Omental fat pad (tissue), 4 donors: ENCODE measurements around the gene DPH2. TPM values are rescaled to one million over a fixed set of nuclear protein-coding genes. Genes with fewer than 3 reads are reported as not detected.

Source experiments
- ATAC-seq: fragments of 150-250 bp; one replicate; pipeline ENCODE4 v1.9.1; 2016; ENCODE audit warnings: mild to moderate bottlenecking, moderate library complexity; ENCODE audit not compliant: low FRiP score
- DNase-seq: peaks from one replicate; pipeline ENCODE4 v3.0.0-alpha.2; 2019; ENCODE audit warnings: low spot score
- total RNA-seq, 4 donors: library from RNA; depleted of rRNA; stranded (reverse); fragments of >200 nt; gene quantifications; one replicate each; pipeline ENCODE4 v1.1.0, GENCODE V29; 2016
- TF ChIP-seq, protein P1 (sequence below), 3 donors: fragments of 450-650 bp; IDR thresholded peaks; one replicate each; pipeline ENCODE4 v1.5.1; 2016 to 2017; ENCODE audit warnings: antibody characterized with exemption in 3 of 3, mild to moderate bottlenecking in 3 of 3, moderate library complexity in 2 of 3

The DPH2 gene
- total RNA-seq, 4 donors from 2014 or later = 18.1 to 67.5 (median 23.1) TPM

DNA sequence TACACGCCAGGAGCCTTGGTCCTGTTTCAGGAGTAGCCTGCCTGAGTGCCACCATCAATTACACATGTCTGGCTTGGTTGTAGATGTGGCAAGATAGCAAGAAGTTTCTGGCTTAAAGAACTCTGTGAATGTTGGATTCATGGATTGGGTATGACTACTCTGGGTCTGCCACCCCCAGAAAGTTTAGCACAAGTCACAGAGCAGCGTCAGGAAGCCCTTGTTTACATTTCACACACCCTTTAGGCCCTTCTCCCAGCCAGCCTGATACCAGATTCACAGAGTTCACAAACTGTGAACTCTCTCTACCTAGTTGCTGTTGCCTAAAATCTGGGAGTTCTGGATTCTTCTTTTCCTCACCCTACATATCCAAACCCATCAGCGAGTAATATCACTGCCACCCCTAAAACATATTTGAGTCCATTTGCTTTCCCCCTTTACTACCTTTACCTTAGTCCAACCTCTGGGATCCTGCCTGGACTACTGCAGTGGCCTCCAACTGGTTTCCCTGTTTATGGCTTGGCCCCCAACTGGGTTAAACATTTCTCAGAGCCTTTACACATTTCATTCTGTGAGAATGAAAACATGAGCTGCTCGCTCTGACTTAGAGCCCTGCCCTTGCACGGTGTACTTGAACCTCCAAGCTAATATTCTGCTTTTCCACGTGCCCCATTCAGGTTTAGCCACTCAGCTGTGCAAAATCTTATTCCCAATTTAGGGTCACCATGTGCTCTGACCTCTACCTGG, 17.5 kb downstream of the DPH2 start:
- ATAC-seq (no peak), DNase-seq (no peak)
- TF ChIP-seq, protein P1, sequence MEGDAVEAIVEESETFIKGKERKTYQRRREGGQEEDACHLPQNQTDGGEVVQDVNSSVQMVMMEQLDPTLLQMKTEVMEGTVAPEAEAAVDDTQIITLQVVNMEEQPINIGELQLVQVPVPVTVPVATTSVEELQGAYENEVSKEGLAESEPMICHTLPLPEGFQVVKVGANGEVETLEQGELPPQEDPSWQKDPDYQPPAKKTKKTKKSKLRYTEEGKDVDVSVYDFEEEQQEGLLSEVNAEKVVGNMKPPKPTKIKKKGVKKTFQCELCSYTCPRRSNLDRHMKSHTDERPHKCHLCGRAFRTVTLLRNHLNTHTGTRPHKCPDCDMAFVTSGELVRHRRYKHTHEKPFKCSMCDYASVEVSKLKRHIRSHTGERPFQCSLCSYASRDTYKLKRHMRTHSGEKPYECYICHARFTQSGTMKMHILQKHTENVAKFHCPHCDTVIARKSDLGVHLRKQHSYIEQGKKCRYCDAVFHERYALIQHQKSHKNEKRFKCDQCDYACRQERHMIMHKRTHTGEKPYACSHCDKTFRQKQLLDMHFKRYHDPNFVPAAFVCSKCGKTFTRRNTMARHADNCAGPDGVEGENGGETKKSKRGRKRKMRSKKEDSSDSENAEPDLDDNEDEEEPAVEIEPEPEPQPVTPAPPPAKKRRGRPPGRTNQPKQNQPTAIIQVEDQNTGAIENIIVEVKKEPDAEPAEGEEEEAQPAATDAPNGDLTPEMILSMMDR (IDR thresholded peaks at IDR 0.05) = no peak

DNA sequence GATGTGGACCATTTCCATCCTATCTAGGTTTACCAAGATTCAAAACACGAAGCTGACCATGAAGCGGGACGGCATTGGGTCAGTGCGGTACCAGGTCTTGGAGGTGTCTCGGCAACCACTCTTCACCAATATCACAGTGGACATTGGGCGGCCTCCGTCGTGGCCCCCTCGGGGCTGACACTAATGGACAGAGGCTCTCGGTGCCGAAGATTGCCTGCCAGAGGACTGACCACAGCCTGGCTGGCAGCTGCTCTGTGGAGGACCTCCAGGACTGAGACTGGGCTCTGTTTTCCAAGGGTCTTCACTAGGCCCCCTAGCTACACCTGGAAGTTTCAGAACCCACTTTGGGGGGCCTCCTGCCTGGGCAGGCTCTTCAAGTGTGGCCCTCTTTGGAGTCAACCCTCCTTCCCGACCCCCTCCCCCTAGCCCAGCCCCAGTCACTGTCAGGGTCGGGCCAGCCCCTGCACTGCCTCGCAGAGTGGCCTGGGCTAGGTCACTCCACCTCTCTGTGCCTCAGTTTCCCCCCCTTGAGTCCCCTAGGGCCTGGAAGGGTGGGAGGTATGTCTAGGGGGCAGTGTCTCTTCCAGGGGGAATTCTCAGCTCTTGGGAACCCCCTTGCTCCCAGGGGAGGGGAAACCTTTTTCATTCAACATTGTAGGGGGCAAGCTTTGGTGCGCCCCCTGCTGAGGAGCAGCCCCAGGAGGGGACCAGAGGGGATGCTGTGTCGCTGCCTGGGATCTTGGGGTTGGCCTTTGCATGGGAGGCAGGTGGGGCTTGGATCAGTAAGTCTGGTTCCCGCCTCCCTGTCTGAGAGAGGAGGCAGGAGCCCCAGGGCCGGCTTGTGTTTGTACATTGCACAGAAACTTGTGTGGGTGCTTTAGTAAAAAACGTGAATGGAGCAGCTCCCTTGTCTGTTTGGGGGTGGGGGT, 20.7 kb downstream of the DPH2 start:
- ATAC-seq (no peak), DNase-seq (no peak)
- TF ChIP-seq, protein P1 (IDR thresholded peaks at IDR 0.05) = no peak

DNA sequence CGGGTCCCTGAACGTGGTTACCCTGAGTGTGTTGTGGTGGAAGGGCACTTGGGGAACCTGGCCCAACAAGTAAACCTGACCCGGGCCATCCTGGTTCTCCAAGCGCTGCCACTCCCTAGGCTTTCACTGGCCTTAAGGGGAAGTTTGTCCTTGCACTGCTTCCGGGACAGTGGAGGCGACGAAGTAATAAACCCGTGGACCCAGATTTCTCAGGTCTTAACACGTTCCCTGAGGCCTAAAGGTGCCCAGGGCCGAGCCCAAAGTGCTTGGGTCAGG, 21.3 kb downstream of the DPH2 start:
- DNase-seq (no peak), ATAC-seq (no peak)
- TF ChIP-seq, protein P1 (IDR thresholded peaks at IDR 0.05) = no peak

DNA sequence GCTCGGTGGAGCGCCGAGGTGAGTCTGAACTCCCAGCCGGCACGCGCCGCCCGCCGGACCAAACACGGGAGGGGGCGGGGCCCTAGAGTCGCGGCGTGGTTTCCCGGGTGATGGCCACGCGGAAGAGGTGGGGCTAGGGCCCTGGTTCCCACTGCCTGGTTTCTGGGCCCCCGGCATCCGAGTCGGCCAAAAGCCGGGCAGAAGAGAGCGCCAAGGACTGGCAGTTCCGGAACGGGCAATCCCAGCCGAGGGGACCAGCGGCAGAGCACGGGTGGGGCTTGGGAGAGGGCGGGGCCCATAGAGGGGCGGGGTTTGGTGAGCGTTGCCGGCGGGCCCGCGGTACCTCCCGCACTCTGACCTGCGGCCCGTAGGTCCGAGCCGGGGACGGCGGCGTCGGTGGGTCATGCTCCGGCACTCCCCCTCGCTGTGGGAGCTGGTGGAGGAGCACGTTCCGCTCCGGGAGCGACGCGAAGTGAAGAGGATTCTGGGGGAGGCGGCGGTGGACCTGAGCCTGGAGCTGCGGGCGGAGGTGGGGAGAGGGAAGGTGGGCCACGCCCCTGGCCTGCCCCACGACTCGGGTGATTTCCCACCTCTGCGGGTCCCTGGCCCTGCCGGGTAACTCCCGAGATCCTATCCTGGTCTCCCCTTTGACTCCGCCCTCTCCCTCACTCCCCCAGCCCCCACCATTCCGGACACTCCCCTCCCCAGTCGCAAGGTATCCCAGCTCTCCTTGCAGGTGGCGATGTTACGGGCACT, 21.8 kb downstream of the DPH2 start, which contains the start of gene CCDC24:
Gene CCDC24, plus strand, starts transcription at position 124 of the 756 bp plus-strand sequence. Its CDS starts 280 bp downstream, at position 404.
- peak; percentile 76 for DNase-seq
- ATAC-seq = peak; percentile 83

DNA sequence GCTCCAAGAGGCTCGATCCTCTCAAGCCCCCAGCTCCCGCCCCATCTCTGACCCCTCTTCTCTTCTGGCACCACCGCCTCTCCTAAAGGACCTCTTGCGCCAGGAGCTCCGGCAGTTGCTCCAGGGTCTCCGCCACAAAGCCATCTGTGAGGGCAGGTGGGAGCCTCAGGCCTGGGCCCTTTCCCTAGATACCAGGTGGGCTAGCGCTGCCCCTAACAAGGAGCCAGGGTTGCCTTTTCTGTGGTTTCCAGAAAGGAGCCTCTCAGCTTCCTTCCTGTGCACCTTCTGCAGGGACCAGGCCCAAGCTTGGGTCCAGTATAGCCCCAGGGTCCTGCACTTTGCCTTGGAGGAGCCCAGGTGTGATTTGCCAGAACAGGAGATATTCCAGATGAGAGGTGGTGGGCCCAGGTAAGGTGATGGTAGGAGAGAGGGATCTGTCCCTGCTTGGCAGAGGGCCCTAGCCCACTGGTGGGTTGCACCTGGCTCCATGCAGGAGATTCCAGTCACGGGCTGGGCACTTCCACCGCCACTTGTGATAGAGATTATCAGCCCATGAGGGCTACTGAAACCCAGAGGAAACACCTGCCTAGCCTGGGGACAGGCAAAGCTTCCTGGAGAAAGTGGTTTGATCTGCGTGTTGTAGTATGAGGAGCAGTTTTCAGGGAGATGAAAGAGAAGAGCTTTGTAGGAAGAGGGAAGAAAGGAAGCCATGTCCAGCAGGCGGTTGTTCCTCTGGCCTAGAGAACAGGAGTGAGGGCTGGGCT, 22.6 kb downstream of the DPH2 start:
- no peak for ATAC-seq

More for the DNA sequence above, 21.8 kb downstream of the DPH2 start, which contains the start of gene CCDC24:
- TF ChIP-seq, protein P1 (IDR thresholded peaks at IDR 0.05) = no peak

More for the DNA sequence above, 22.6 kb downstream of the DPH2 start:
- DNase-seq = no peak
- TF ChIP-seq, protein P1 (IDR thresholded peaks at IDR 0.05) = no peak
